Pancreas (tissue), 10 donors: ENCODE measurements around the gene TERB1. TPM values are rescaled to one million over a fixed set of nuclear protein-coding genes. Genes with fewer than 3 reads are reported as not detected.

Experiments
- ATAC-seq, 4 donors: fragments of 200-7000 bp; cut with Tn5 transposase; one replicate each; pipeline versions ENCODE4 v1.8.0 to v1.9.1; 2020; ENCODE audit warnings: mild to moderate bottlenecking in 4 of 4, moderate library complexity in 4 of 4
- DNase-seq, 6 donors: peaks; one replicate each; pipeline ENCODE4 v3.0.0-alpha.2; 2020
- FAIRE-seq: peaks from 2 replicates; lab custom pipeline; 2012; peaks lifted over from hg19 to GRCh38; lab: Jason Lieb, UNC
- H3K27ac ChIP-seq, 4 donors: fragments of 200-600 bp; sonication (generic); 1 replicate in 3 of 4; 2 replicates in 1 of 4; pipeline versions ENCODE4 v1.5.0 to v1.8.0; 2020
- H3K27me3 ChIP-seq, 4 donors: fragments of 200-600 bp; one replicate each; pipeline ENCODE4 v1.8.0; 2021
- H3K36me3 ChIP-seq, 3 donors: fragments of 200-600 bp; sonication (generic) in 1 of 3; one replicate each; pipeline versions ENCODE4 v1.5.0 to v1.8.0; 2020 to 2021
- H3K4me1 ChIP-seq, 3 donors: fragments of 200-600 bp; one replicate each; pipeline ENCODE4 v1.8.0; 2021
- H3K4me3 ChIP-seq, 4 donors: fragments of 200-600 bp; sonication (generic) in 2 of 4; one replicate each; pipeline versions ENCODE4 v1.5.0 to v1.8.0; 2020 to 2021
- H3K9me3 ChIP-seq, 4 donors: fragments of 200-600 bp; one replicate each; pipeline ENCODE4 v1.8.0; 2021
- CTCF ChIP-seq, 4 donors: fragments of 200-600 bp; sonication (generic) in 3 of 4; IDR thresholded peaks; one replicate each; pipeline versions ENCODE4 v1.5.0 to v1.8.0; 2021; ENCODE audit warnings: antibody characterized with exemption in 4 of 4
- WGBS, 2 donors: extraction: QIAGEN DNeasy Blood & Tissue Kit; methylation state at CpG; one replicate each; pipeline ENCODE4 v1.1.7; 2013; 5-methylcytosine and 5-hydroxymethylcytosine counted together
- intact Hi-C, 3 donors: fragments of 100-400 bp; cut with DNase I; formaldehyde crosslinking; loops; one replicate each; pipeline versions ENCODE4 v1.11.1 to v1.14.2; 2022
- polyA plus RNA-seq, 2 donors: library from polyadenylated mRNA; stranded (reverse); fragments of 200-250 nt; gene quantifications; one replicate each; pipeline ENCODE4 v1.2.3, GENCODE V29; 2013
- total RNA-seq, 6 donors: library from RNA; stranded (reverse); fragmentation: NEBNext Ultra II Directional in 4 of 6; extraction: Animal tissue kit (Norgen Biotek cat#: 25700) in 4 of 6; gene quantifications; one replicate each; pipeline versions ENCODE4 v1.2.1 to v1.2.4, GENCODE V29; 2021 to 2023
- donor health status: healthy with polysubstance abuse.
- donor health status: DM: no; HTN: no; CAD: no; lungs with moderate emphysema.
- donor health status: DM: no; HTN: no; CAD: no.
- donor health status: control.
- donor health status: control.
- donor health status: Bipolar disorder and iron deficiency.
- donor health status: DM: yes; HTN: yes; CAD: no.
- donor health status: DM: no; HTN: no; CAD: no.
- donor health status: DM: no; HTN: no; CAD: no.
- donor health status: DM: yes; HTN: yes; CAD: no.

The TERB1 gene
- total and polyA plus RNA-seq, 8 donors = not detected

GRCh38 chr16:66830422-66831404 lies 29.3 kb upstream of the TERB1 start, which contains the start of gene NAE1:
NAE1 (minus strand) TSS chr16:66830976; CDS start chr16:66830899, 77 bp downstream.
- no peaks in the 10 kb centered on the region for H3K9me3 ChIP-seq
- FAIRE-seq = no peak
- peak; percentile 77 to 97 (median 90) for DNase-seq
- peaks cover 0 to under 1% (median 0%) of the 10 kb centered on the region in 3 donors for H3K36me3 ChIP-seq
- ATAC-seq = peak; percentile 98 to 99 (median 98)
- WGBS, 2 donors = 1% methylated on average over 68 to 84 of the region's 84 CpGs
- peak within 1 kb of the TSS; percentile 47 to 78 (median 70) for H3K4me3 ChIP-seq
- peaks cover 0 to 10% (median 3%) of the 10 kb centered on the region in 3 donors for H3K4me1 ChIP-seq
- peak; percentile 97 to 99 (median 98) for TF ChIP-seq CTCF (IDR thresholded peaks at IDR 0.05)
- H3K27me3 ChIP-seq = no peaks in the 10 kb centered on the region
- peak within 1 kb of the TSS; percentile 67 to 85 (median 79) for H3K27ac ChIP-seq
- intact Hi-C loops = no loop called here

GRCh38 chr16:66824006-66824405 lies 22.6 kb upstream of the TERB1 start:
- no peak for ATAC-seq

GRCh38 chr16:66814734-66815133 lies 13.3 kb upstream of the TERB1 start:
- peaks cover 0 to 46% (median 20%) of the 10 kb centered on the region in 3 donors for H3K36me3 ChIP-seq
- no peaks in the 10 kb centered on the region for H3K9me3 ChIP-seq
- ATAC-seq = no peak
- 95% methylated on average over 2 of the region's 2 CpGs for WGBS, 2 donors
- TF ChIP-seq CTCF (IDR thresholded peaks at IDR 0.05) = no peak
- H3K27ac ChIP-seq = no peak overlapping the region
- H3K4me1 ChIP-seq = no peaks in the 10 kb centered on the region
- no peak overlapping the region for H3K4me3 ChIP-seq
- no peak for FAIRE-seq
- no peaks in the 10 kb centered on the region for H3K27me3 ChIP-seq
- no peak for DNase-seq
- intact Hi-C loops = no loop called here

More at GRCh38 chr16:66824006-66824405, 22.6 kb upstream of the TERB1 start:
- no peak for FAIRE-seq
- H3K36me3 ChIP-seq = peaks cover 0 to 21% (median 13%) of the 10 kb centered on the region in 3 donors
- no peak overlapping the region for H3K27ac ChIP-seq
- intact Hi-C loops = no loop called here
- no peak for DNase-seq
- H3K4me3 ChIP-seq = no peak overlapping the region
- no peaks in the 10 kb centered on the region for H3K27me3 ChIP-seq
- 90 to 93% methylated on average over 4 of the region's 4 CpGs for whole genome bisulfite sequencing, 2 donors
- no peak for TF ChIP-seq CTCF (IDR thresholded peaks at IDR 0.05)
- H3K4me1 ChIP-seq = peaks cover 0 to 2% (median 0%) of the 10 kb centered on the region in 3 donors
- H3K9me3 ChIP-seq = no peaks in the 10 kb centered on the region

DNA sequence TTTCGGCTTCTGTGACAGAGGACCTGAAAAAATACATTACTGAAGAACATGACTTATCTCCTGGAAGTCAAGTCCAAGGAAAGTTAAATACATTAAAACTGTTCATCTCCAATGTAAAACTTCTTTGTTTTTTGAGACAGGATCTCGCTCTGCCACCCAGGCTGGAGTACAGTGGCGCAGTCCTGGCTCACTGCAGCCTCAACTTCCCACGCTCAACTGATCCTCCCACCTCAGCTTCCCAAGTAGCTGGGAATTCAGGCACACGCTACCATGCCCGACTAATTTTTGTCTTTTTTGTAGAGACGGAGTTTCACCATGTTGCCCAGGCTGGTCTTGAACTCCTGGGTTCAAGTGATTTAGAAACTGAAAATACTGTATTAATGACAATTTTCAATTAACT lies 9.7 kb upstream of the TERB1 start:
- ATAC-seq (no peak), DNase-seq (no peak), FAIRE-seq (no peak)
- Histone ChIP-seq H3K27ac (no peak overlapping the region), H3K4me3 (no peak overlapping the region), H3K27me3 (no peaks in the 10 kb centered on the region), H3K36me3 (peaks cover 0 to 42% (median 0%) of the 10 kb centered on the region in 3 donors), H3K9me3 (no peaks in the 10 kb centered on the region), H3K4me1 (no peaks in the 10 kb centered on the region)
- WGBS, 2 donors = 95 to 97% methylated on average over 7 of the region's 7 CpGs
- intact Hi-C loops = no loop called here
- TF ChIP-seq CTCF (IDR thresholded peaks at IDR 0.05) = no peak
